GM03348 (cell line): ENCODE results near the gene ERP29.
A peak's percentile ranks its signal among the peaks of the same experiment; 100 is the strongest.
"Not testable (repeated sequence)": the region's sequence is repeated elsewhere in the genome, so short reads cannot be mapped to it uniquely, and the experiment has no call there.

ENCODE experiments used
- DNase-seq: peaks from one replicate; pipeline ENCODE4 v3.0.0; 2012; ENCODE audit warnings: low spot score

ERP29 gene

DNA sequence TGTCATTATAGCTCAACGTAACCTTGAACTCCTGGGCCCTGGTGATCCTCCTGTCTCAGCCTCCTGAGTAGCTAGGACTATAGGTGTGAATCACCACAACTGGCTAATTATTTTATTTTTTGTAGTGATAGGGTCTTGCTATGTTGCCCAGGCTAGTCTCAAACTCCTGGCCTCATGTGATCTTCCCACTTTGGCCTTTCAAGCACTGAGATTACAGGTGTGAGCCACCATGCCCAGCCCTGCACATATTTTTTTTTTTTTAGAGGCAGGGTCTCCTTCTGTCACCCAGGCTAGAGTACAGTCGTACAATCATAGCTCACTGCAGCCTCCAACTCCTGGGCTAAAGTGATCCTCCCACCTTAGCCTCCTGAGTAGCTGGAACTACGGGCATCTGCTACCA is 9.2 kb upstream of the ERP29 start:
- DNase-seq: no peak

DNA sequence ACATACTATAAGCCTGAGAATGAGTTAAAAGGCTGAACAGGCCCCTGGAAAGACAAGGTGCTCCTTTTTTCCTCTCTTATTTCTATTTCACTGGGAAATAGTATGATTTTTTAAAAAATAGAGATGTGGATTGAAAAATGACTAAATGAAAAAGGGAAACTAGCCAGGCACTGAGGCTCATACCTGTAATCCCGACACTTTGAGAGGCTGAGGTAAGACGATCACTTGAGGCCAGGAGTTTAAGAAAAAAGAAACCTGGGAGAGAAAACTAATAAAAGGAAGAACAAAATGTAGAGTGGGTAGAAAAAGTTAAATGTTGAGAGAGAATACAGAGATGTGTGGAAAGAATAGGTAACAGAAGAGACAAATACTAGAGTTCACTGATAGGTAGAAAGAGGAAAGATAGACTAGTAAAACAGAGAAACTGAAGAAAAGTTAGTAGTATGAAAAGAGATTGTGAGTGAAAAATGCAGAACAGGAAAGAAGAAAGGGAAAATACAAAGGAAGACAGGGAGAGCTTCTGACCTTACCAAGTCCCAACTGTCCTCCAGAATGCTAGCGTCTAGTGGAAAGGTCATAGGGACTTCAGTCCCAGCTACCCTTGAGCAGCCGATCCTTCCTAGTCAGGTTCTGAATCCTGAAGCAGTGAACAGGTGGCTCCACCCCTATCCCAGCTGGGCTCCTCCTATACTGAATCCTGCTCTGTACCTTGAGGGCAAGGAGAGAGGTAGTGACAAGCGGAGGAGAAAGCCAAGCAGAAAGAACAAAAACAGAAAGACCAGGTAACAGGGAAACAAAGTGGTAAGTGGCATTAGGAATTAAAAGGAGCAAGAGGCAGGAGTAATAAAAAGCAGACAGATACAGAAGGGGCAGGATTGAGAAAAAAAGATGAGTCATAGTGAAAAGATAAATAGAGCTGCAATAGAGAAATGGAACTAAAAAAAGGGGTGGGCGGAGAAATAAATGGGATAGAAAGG is 7.5 kb upstream of the ERP29 start:
- DNase-seq: peak; percentile 19

DNA sequence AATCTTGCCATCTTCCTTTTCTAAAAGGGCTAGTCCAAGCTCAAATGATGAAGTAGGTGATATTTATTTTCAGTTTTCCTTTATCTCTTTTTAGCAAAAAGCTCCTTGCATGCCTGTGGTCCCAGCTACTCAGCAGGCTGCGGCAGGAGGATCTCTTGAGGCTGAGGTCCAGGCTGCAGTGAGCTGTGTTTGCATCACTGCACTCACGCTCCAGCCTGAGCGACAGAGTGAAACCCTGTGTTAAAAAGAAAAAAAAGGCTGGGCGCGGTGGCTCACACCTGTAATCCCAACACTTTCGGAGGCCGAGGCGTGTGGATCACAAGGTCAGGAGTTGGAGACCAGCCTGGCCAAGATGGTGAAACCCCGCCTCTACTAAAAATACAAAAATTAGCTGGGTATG is 5.3 kb upstream of the ERP29 start:
- DNase-seq: no peak

DNA sequence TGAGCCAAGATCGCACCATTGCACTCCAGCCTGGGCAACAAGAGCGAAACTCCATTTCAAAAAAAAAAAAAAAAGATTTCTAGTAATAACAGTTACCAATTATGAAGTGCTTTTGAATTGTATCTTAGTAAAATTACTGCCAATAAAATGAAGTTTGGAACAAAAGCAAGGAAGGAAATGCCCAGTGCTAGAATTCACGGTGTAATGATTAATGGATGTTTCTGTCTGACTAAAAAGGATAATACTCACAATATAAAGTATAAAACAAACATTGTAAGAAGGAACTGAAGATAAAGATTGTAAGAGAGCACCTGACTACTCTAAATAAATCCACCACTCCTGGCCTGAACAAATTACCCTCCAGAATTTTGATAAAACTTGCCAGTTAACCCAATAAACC is 4.3 kb upstream of the ERP29 start:
- DNase-seq: no peak

DNA sequence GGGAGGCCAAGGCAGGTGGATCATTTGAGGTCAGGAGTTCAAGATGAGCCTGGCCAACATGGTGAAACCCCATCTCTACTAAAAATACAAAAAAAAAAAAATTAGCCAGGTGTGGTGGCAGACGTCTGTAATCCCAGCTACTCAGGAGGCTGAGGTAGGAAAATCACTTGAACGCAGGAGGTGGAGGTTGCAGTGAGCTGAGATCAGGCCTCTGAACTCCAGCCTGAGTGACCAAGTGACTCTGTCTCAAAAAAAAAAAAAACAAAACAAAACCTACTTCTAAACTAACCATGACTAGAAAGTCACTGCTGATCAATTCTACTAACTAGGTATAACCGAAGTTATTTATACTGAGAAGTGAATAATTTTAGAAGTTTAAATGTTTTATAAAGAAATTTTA is 3.6 kb upstream of the ERP29 start:
- not testable (repeated sequence) for DNase-seq

DNA sequence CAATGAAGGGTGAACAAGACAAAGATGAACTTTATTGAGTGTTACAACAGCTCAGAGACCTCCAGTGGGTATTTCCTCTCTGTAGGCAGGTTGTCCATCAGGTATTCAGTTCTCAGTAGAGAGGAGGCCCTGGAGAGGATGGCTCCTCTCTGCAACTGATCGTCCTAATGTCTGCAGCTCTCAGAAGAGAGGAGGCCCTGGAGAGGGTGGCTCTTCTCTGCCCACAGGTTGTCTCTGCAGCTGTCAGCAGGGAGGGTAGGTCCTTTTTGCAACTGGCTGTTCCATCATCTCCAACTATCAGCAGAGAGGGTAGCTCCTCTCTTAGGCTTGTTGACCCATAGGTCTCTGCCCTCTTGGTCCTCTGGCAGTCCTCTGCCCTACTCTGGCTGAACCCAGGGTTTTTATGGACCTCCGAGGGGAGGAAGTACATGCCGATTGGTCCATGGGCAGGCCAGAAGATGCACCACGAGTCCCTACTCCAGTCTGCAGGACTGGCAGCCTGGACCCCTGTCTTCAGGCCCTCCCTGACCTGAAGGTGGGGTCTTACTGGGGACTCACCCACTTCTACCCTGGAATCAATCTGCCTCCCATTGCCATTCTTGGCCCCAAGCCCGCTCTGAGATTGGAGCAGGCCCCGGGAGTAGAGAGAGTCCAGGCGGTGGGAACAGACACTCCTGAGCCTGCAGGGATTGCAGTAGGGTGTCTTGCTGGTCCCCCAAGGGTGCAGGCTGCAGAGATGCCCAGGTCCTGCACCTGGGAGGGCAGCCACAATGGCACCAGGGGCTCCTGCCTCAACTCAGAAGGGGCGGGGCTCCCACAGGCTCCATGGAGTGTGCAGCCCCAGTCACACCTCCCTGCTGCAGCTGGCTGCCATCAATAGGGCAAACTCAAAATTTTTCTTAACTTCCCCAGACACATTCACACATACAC is 2.5 kb upstream of the ERP29 start:
- DNase-seq: no peak

DNA sequence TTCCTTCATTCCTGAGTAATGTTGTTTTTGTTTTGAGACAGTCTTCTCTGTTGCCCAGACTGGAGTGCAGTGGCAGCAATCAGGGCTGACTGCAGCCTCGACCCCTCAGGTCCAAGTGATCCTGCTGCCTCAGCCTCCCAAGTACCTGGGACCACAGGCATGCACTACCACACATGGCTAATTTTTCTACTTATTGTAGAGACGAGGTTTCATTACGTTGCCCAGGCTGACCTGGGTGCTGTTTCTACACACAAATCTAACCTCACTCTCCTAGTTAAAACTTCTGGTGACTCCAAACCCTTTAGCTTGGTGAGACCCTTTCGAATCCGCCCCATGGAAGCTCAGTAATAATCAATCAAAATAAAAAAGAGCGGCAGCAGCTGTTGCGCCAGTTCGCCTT is 1.5 kb upstream of the ERP29 start:
- no peak for DNase-seq

DNA sequence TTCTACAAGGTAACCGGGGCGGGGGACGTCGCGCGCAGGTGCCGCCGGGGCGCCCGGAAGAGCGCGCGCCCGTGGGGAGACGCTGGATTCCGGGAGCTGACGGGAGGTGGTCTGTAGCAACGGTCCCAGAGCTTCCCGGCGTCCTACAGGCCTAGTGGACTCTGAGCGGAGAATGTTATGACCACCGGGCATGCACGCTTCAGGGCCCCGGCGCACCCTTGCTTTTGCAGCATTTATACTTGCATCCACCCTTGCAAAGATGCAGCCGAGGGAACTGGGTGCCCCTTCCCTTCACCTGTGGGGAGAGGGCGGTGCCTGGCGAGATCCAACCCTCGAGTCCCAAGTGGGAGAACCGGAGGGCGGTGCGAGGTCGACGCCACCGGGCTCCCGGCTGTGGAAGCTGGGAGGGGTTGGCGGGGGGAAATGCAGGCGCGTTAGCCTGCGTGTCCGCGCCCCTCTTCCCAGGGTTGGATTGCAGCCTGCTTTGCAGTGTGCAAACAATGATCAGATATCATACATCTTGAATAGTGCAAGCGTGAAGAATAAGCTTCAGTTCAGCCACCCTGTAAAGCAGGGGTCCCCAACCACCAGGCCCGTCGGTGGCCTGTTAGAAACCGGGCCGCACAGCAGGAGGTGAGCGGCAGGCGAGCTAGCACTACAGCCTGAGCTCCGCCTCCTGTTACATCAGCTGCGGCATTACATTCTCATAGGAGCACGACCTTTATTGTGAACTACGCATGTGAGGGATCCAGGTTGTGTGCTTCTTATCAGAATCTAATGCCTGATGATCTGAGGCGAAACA is 576 bp downstream of the ERP29 start:
- peak; percentile 65 for DNase-seq

DNA sequence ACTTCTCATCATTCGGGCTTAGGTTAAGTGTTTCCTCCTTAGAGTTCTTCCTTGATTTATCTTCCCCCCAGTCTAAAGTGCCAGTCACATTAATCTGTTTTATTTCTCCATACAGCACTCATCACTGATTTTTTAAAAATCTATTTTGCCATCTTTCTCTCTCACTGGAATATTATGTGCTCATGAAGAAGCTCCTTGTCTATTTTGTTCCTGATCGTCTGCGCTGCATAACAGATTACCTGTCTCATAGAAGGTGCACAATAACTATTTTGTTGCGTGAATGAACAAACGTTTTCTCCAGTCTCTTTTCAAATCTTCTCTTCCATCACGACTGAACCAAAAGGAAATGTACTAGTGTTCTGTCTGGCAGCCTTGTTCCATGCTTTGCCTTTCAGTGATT is 2.7 kb downstream of the ERP29 start:
- no peak for DNase-seq

DNA sequence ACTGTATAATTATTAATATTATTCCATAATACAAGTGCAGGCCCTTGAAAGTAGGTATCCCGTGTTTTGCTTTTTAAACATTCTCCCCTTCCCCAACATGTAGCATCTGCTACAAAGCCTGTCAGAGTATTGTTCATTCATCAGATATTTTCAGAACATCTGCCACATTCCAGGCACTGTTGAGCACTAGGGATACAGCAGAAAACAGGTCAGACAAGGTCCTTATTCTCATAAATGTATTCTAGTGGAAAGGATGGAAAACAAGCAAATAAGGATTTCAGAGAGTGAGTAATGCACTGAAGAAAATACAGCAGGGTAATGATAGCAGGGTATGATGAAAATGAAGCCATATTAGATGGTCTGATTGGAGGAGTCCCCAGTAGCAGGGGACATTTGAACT is 3.8 kb downstream of the ERP29 start:
- DNase-seq: no peak

DNA sequence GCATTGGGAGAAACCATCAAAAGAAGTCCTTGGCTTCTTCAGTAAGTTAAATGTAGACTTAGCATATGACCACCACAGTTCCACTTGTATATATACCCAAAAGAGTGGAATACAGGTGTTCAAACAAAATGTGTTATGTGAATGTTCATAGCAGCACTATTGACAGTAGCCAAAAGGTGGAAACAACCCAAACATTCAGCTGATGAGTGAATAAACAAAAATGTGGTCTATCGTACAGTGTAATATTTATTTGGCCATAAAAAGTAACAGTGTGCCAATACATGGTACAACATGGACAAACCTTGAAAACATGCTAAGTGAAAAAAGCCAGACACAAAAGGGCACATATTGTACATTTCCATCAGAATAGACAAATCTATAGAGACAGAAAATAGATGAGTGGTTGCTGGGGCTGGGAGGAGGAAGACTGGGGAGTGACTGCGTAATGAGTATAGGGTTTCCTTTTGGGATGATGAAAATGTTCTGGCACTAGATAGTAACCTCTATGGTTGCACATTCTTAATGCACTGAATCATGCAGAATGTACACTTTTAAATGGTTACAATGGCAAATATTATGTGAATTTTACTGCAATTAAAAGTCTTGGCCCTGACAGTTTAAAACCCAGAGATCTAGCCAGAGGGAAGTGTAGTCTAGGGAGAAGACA is 5.5 kb downstream of the ERP29 start:
- peak; percentile 50 for DNase-seq

DNA sequence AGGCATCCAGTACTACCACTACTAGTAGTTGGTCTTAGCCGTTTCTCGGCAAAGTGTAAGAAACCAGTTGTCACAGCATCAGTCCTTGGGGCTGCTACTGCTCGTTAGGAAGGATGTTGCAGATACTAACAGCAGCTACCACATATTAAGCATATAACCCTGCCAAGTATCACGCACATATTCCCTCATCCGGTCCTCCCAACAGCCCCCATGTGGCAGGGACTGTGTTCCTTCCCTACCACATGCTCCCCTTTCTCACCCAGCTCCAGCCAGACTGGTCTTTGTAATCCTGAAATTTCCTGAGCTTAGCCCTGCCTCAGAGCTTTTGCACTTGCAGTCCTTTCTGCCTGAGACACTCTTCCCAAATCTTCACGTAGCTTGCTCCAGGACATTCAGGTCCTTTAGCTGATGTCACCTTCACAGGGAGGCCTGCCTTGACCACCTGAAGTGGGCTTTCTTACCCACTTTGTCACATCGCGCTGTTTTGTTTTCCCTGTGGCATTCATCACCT is 7.8 kb downstream of the ERP29 start:
- DNase-seq: no peak

DNA sequence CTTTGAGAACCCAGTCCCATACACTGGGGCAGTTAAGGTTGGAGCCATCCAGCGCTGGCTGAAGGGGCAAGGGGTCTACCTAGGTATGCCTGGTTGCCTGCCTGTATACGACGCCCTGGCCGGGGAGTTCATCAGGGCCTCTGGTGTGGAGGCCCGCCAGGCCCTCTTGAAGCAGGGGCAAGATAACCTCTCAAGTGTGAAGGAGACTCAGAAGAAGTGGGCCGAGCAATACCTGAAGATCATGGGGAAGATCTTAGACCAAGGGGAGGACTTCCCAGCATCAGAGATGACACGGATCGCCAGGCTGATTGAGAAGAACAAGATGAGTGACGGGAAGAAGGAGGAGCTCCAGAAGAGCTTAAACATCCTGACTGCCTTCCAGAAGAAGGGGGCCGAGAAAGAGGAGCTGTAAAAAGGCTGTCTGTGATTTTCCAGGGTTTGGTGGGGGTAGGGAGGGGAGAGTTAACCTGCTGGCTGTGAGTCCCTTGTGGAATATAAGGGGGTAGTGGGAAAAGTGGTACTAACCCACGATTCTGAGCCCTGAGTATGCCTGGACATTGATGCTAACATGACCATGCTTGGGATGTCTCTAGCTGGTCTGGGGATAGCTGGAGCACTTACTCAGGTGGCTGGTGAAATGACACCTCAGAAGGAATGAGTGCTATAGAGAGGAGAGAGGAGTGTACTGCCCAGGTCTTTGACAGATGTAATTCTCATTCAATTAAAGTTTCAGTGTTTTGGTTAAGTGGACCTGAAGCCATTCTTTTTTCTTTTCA is 9.2 kb downstream of the ERP29 start:
- no peak for DNase-seq

DNA sequence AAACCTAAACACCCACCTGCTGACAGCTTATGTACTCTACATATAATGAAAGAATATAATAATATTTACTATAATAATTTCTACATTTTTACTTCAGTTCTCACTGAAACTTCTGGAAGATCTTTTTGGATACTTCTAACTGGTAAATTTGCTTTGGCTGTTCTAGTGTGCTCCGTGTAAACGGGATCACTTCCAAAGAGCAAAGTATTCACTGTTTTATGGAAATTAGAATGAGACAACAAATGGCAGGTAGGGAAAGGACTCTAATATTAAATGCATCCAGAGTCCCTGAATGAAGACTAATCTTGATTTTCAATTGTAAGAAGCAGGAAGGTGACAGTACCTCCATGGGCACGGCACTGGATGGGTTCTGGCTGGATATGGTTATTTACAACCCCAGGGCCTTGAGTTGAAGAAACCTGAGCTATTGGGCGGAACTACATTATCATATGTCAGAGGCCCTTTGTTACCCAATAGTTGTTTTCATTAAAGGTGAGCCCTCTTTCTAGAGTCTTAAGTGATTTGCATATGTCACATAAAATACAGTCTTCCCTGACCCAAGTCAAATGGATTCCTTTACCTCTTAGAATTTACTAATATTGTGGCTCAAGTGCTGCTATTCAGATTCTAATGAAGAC is 10.7 kb downstream of the ERP29 start:
- no peak for DNase-seq

DNA sequence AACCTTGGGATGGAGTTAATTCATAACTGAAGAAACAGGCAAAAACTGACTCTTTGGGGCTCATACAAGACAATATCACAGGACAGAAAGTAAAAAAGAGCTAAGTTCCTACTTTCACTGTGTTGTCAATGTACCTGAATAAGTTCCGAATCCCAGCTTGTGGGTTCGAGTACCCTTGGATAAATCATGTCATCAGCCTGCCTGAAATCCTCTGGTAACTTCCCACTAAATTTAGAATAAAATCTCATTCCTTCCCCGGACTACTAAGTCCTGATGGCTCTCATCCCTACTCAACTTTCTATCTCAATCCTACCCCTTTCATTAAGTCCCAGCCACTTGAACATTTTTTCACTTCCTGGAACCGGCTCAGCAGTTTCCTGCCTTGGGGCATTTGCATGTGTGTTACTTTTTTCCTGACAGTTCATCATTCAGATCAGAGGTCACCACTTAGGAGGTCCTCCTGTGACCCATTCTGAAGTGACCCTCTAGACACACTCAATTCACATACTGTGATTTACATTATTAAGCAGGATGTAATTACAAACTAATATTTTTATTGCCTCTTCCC is 12.7 kb downstream of the ERP29 start:
- no peak for DNase-seq

DNA sequence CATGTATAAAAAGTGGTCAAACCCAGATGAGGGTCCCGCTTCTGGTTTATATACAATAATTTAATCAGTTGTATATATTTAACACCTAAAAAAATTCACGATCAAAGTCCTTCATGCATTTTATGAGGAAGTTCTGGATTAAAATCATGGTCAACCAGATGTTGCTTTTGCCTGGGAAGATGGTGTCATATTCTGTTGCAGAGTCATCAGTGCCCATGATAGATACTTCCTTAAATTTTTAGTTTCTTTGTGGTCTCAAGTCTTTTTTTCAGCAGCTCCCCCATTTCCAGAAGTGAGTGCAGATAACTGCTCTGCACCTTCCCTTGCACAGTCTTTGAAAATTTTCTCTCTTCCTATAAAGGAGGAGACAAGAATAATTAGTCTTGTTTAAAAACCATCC is 16.1 kb downstream of the ERP29 start:
- DNase-seq: no peak

DNA sequence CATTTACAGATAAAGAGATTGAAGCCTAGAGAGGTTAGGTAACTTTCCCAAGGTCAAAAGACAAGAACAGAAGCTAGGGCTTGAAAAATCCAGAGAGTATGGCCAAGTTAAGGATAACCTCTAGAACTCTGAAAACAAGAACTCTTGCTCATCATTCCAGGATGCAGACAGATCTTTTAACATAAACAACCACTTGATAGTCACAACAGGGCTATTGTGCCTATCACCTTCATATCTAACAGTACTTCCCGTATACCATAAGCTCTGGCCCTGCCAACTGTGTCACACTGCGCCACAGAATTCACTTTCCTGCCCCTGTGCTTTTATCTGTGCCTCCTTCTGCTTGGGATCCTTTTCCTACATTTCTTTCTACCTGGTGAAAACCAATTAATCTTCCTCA is 18.2 kb downstream of the ERP29 start:
- DNase-seq: no peak

DNA sequence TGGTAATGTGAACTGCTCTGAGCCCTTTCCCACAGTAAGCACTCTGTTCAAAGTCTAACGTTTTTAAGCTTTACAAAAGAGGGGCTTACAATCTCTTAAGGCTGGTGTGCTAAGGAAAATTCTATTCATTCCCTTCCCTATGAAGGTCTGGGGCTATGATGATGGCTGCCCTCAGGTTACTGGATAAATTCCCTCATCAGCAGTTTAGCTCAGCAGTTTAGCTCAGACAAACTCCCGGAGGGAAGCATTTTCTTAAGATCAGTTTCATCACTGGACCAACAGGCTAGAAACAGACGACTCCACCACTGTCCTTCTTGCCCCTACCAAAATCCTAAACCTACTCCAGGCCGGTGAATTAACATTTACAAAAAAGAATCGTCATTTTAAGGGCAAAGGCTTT is 19.1 kb downstream of the ERP29 start:
- DNase-seq: no peak

DNA sequence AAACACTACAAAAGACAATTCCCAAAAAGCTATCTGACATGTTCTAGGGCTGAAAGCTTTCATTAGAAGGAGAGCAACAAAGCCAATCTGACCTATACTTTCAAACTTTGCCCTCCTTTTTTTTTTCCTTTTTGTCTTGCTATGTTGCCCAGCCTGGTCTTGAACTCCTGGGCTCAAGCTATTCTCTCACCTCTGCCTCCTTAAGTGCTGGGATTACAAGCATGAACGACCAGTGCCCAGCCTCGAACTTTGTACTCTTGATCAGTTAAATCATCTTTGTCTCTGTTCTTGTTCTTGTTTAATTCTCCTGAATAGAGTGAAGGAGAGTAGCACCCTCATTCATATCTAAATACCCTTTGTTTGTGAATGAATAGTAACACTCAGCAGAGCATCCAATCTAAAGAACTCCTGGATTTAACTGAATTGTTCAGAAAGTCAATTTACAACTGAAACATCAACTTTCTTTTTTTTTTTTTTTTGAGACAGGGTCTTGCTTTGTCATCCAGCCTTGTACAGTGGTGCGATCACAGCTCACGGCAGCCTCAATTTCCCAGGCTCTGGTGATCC is 22.1 kb downstream of the ERP29 start:
- no peak for DNase-seq
